BE2C (cell line): ENCODE results near the gene CYP39A1.

Experiments
- DNase-seq: peaks from one replicate; pipeline ENCODE4 v3.0.0-alpha.2; 2020
- H3K27me3 ChIP-seq: fragments of 250-450 bp; sonication (Bioruptor Pico); 2 replicates; pipeline ENCODE4 v1.5.1; 2020; ENCODE audit warnings: mild to moderate bottlenecking
- H3K36me3 ChIP-seq: fragments of 250-450 bp; sonication (Bioruptor Pico); 2 replicates; pipeline ENCODE4 v1.5.1; 2020; ENCODE audit warnings: mild to moderate bottlenecking
- H3K4me1 ChIP-seq: fragments of 250-450 bp; sonication (Bioruptor Pico); 2 replicates; pipeline ENCODE4 v1.5.1; 2020
- H3K4me3 ChIP-seq: 2 replicates; pipeline ENCODE4 v1.5.1; 2011; ENCODE audit warnings: low read depth, low read length
- H3K9me3 ChIP-seq: fragments of 250-450 bp; sonication (Bioruptor Pico); 2 replicates; pipeline ENCODE4 v1.5.1; 2020
- TF ChIP-seq, protein P1 (sequence below): IDR thresholded peaks from 2 replicates; pipeline ENCODE4 v1.5.1; 2012; ENCODE audit warnings: mild to moderate bottlenecking, low read depth, low read length

The CYP39A1 gene

DNA sequence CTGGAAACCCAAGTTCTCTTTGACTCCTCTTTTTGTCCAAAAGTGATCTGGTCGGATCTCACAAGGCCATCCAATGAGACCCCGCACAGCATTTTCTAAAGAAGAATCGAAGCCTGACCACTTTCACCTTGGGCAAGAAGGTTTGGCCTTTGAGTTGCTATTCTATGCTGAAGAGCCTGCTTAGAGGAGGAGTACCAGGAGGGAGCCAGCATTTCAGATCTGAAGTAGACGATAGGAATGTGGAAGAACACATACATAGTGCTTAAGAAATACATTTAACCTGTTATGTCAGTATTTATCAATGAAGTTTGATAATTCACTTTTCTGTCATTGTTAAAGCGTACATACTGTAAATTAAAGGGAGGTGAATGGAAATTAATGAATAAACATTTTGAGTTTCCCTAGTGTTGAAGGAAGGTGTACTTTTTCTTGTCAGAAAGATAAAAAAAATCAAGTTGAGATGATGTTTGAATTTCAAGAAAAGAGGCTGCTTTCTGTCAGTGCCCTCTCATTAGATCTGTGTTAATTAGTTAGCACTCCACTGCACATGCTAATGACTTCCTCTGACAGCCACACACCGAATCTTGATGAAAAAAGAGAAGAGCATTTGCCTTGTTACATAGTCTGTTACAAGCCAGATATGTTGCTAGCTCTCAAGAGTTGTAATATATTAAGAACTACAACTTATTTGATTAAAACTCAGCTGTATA, 24.1 kb upstream of the CYP39A1 start:
- Histone ChIP-seq H3K4me3 (no peak overlapping the region), H3K9me3 (no peaks in the 10 kb centered on the region), H3K36me3 (no peaks in the 10 kb centered on the region), H3K27me3 (no peaks in the 10 kb centered on the region), H3K4me1 (no peaks in the 10 kb centered on the region)
- TF ChIP-seq, protein P1, sequence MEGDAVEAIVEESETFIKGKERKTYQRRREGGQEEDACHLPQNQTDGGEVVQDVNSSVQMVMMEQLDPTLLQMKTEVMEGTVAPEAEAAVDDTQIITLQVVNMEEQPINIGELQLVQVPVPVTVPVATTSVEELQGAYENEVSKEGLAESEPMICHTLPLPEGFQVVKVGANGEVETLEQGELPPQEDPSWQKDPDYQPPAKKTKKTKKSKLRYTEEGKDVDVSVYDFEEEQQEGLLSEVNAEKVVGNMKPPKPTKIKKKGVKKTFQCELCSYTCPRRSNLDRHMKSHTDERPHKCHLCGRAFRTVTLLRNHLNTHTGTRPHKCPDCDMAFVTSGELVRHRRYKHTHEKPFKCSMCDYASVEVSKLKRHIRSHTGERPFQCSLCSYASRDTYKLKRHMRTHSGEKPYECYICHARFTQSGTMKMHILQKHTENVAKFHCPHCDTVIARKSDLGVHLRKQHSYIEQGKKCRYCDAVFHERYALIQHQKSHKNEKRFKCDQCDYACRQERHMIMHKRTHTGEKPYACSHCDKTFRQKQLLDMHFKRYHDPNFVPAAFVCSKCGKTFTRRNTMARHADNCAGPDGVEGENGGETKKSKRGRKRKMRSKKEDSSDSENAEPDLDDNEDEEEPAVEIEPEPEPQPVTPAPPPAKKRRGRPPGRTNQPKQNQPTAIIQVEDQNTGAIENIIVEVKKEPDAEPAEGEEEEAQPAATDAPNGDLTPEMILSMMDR: no peak
- DNase-seq: no peak

DNA sequence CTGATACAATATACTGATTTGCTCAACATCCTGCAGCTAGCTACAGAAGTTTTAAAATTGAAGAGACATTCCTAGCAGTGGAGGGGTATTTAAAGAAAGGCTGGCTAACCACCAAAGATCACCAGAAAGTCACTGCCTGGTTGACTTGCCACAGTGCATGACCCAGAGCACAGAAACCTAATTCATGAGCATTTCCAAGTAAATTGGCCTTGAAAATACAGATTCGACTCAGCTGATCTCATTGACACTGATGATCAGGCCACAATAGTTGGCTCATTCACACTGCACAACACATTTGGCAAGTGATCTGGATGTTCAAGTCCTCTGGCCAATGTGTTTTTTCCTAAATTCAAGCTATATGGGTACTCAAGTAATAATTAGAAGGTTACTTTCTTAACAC, 21.8 kb upstream of the CYP39A1 start:
- no peaks in the 10 kb centered on the region for H3K36me3 ChIP-seq
- no peaks in the 10 kb centered on the region for H3K9me3 ChIP-seq
- no peak for DNase-seq
- H3K4me1 ChIP-seq: no peaks in the 10 kb centered on the region
- no peaks in the 10 kb centered on the region for H3K27me3 ChIP-seq
- no peak overlapping the region for H3K4me3 ChIP-seq
- TF ChIP-seq, protein P1: no peak

DNA sequence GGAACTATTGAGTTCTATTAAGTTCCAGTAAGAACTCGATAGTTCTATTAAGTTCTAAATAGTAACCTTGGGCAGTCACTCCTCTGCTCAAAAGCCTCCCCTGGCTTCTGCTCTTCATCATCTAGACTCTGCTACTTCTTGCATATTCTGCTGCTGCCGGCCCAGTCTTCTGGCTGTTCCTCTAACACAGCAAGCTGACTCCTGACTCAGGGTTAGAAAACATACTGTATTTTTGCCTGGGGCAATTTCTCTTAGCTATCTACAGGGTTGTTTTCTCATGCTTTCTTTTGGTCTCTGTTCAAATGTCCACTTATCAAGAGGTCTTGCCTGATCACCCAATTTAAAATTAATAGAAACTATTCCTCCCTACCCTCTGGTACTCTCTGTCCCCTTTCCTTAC, 14.8 kb upstream of the CYP39A1 start:
- Histone ChIP-seq H3K4me1 (no peaks in the 10 kb centered on the region), H3K4me3 (no peak overlapping the region), H3K36me3 (no peaks in the 10 kb centered on the region), H3K9me3 (no peaks in the 10 kb centered on the region), H3K27me3 (no peaks in the 10 kb centered on the region)
- no peak for DNase-seq
- TF ChIP-seq, protein P1: no peak

DNA sequence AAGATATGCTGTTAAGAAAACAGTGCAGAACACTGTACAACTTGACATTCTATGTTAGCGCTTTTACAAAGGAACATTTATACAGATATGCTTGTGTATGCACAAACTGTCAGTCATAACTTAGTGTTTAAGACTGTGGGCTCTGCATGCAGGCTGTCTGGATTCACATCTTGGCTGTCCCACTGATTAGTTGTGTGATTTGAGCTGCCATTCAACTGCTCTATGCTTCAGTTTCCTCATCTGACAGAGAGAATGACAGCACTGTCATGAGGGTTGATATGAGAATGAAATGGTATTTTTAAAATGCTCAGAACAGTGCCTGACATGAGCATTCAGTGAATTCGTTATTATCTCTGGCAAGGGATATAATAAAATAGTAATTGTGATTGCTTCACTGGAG, 8.9 kb upstream of the CYP39A1 start:
- Histone ChIP-seq H3K36me3 (no peaks in the 10 kb centered on the region), H3K9me3 (no peaks in the 10 kb centered on the region), H3K4me3 (no peak overlapping the region), H3K4me1 (no peaks in the 10 kb centered on the region), H3K27me3 (no peaks in the 10 kb centered on the region)
- TF ChIP-seq, protein P1: no peak
- no peak for DNase-seq

DNA sequence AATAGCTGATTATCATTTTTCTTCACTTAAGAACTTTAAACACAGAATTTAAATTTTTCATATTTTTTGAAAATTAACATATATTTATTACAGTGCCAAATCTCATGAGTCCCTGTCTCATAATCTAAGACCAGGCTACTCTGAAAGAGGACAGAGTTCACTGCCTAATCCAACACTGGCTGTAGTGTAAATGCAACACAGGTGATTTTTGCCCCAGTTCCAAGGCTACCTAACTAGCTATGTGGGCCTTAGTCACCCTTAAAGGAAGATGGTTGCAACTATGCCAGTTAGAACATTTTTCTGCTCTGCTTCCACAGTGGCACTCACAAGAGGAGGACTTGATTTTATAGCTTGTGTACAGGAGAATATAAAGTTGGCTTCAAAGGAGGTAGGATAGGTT, 5.0 kb upstream of the CYP39A1 start:
- Histone ChIP-seq H3K9me3 (no peaks in the 10 kb centered on the region), H3K4me1 (no peaks in the 10 kb centered on the region; the same call in 1 of the 2 replicates), H3K36me3 (no peaks in the 10 kb centered on the region), H3K4me3 (no peak overlapping the region), H3K27me3 (peaks cover 13% of the 10 kb centered on the region)
- TF ChIP-seq, protein P1: no peak
- DNase-seq: no peak

DNA sequence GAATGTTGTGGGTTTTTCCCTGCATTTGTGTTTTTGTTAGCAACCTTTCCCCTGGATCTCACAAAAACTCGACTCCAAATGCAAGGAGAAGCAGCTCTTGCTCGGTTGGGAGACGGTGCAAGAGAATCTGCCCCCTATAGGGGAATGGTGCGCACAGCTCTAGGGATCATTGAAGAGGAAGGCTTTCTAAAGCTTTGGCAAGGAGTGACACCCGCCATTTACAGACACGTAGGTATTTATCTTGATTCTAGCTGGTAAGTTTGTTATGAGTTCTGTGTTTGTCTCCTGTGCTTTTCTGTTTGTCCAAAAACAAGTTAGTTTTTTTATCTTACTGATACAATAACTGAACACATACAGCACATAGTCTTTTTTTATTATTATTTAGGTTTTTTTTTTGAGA, 3.2 kb upstream of the CYP39A1 start:
- peak; percentile 31 for DNase-seq
- H3K9me3 ChIP-seq: no peaks in the 10 kb centered on the region
- TF ChIP-seq, protein P1: peak; percentile 62
- H3K4me3 ChIP-seq: no peak overlapping the region
- H3K36me3 ChIP-seq: no peaks in the 10 kb centered on the region
- H3K4me1 ChIP-seq: no peaks in the 10 kb centered on the region; the same call in 1 of the 2 replicates
- peaks cover 17% of the 10 kb centered on the region for H3K27me3 ChIP-seq
